GM12878 (cell line): ENCODE results near the gene DIAPH3. TPM values are rescaled to one million over a fixed set of nuclear protein-coding genes. Genes with fewer than 3 reads are reported as not detected.

Source experiments
- ATAC-seq: fragments of 200-7000 bp; cut with Tn5 transposase; 3 replicates; pipeline ENCODE4 v1.9.1; 2020; ENCODE audit warnings: mild to moderate bottlenecking, moderate library complexity
- BruUV-seq: library from RNA; stranded (reverse); fragments of 400-500 nt; replicated peaks from 2 replicates; lab custom pipeline; 2021; lab: Mats Ljungman, UMichigan
- CTCF ChIA-PET: fragments of 300-600 bp; sonication (Branson Sonifier 250); formaldehyde crosslinking; extraction: SDS; loops from one replicate; lab custom pipeline; 2021; ENCODE audit warnings: inconsistent platforms; lab: Yijun Ruan, JAX
- POLR2A ChIA-PET: fragments of 350-600 bp; formaldehyde crosslinking; extraction: SDS; loops from one replicate; lab custom pipeline; 2021; ENCODE audit warnings: inconsistent platforms; lab: Charles Lee
- RAD21 ChIA-PET: fragments of 300-600 bp; sonication (Branson Sonifier 250); formaldehyde crosslinking; loops from one replicate; lab custom pipeline; 2023; ENCODE audit warnings: antibody characterized with exemption; ENCODE audit not compliant: unreplicated experiment; lab: Charles Lee
- SMC1A ChIA-PET: fragments of 300-600 bp; sonication (Branson Sonifier 250); formaldehyde crosslinking; loops from one replicate; lab custom pipeline; 2023; ENCODE audit not compliant: unreplicated experiment, uncharacterized antibody; lab: Charles Lee
- DNase-seq: peaks from one replicate; pipeline ENCODE4 v3.0.0-alpha.2; 2011; ENCODE audit warnings: low read depth, low spot score
- FAIRE-seq: peaks from 3 replicates; lab custom pipeline; 2011; peaks lifted over from hg19 to GRCh38; lab: Jason Lieb, UNC
- H2AFZ ChIP-seq: 2 replicates; pipeline ENCODE4 v1.6.0; 2011; ENCODE audit warnings: low read depth, low read length, control low read depth; ENCODE audit not compliant: control insufficient read depth
- H3K27ac ChIP-seq: 2 replicates; pipeline ENCODE4 v1.5.1; 2011; ENCODE audit warnings: control low read depth; ENCODE audit not compliant: control insufficient read depth, insufficient read depth
- H3K27me3 ChIP-seq, 2 experiments: replicated peaks in 1 of 2; 2 replicates each; pipeline versions ENCODE4 v1.6.0 to v1.6.1; 2011; ENCODE audit warnings: low read length in 1 of 2; ENCODE audit not compliant: control insufficient read depth in 2 of 2, insufficient read depth in 2 of 2
- H3K36me3 ChIP-seq, 2 experiments: 2 replicates each; pipeline ENCODE4 v1.5.1; 2011; ENCODE audit warnings: low read length in 1 of 2; ENCODE audit not compliant: control insufficient read depth in 2 of 2, insufficient read depth in 2 of 2
- H3K4me1 ChIP-seq: 2 replicates; pipeline ENCODE4 v1.6.1; 2011; ENCODE audit warnings: mild to moderate bottlenecking, low read length, moderate library complexity, mixed read lengths; ENCODE audit not compliant: control insufficient read depth, insufficient read depth
- H3K4me2 ChIP-seq: 2 replicates; pipeline ENCODE4 v1.6.0; 2011; ENCODE audit warnings: control low read depth; ENCODE audit not compliant: control insufficient read depth, insufficient read depth
- H3K4me3 ChIP-seq: fragments of 200-600 bp; sonication (generic); 2 replicates; pipeline ENCODE4 v1.5.1; 2016
- H3K79me2 ChIP-seq: 2 replicates; pipeline ENCODE4 v1.6.0; 2011; ENCODE audit warnings: low read length; ENCODE audit not compliant: control insufficient read depth, insufficient read depth
- H3K9ac ChIP-seq: 2 replicates; pipeline ENCODE4 v1.8.0; 2011; ENCODE audit warnings: low read length, control low read depth, mixed read lengths; ENCODE audit not compliant: control insufficient read depth, insufficient read depth
- H3K9me3 ChIP-seq: replicated peaks from 3 replicates; pipeline ENCODE4 v1.5.1; 2011; ENCODE audit warnings: mild to moderate bottlenecking, low read length; ENCODE audit not compliant: control insufficient read depth, insufficient read depth
- H4K20me1 ChIP-seq: 2 replicates; pipeline ENCODE4 v1.6.0; 2011; ENCODE audit not compliant: control insufficient read depth, insufficient read depth
- CBX5 ChIP-seq: sonication (generic); IDR thresholded peaks from 2 replicates; pipeline ENCODE4 v1.6.1; 2016; ENCODE audit warnings: low read depth, moderate library complexity, mild to moderate bottlenecking, inconsistent platforms
- CHD1 ChIP-seq: IDR thresholded peaks from 2 replicates; pipeline ENCODE4 v1.6.1; 2012; ENCODE audit warnings: low read depth, low read length, improper control_type of control experiment
- HDGF ChIP-seq: fragments of 450-650 bp; IDR thresholded peaks from 2 replicates; pipeline ENCODE4 v1.6.1; 2016; ENCODE audit warnings: antibody characterized with exemption
- JUND ChIP-seq: IDR thresholded peaks from 2 replicates; pipeline ENCODE4 v1.6.1; 2012; ENCODE audit warnings: low read depth, mild to moderate bottlenecking, low read length, improper control_type of control experiment, moderate library complexity
- KAT2A ChIP-seq: conservative IDR thresholded peaks from 2 replicates; pipeline ENCODE4 v1.6.1; 2011; ENCODE audit warnings: low read depth, low read length; ENCODE audit not compliant: control insufficient read depth
- MLLT1 ChIP-seq: fragments of 450-650 bp; IDR thresholded peaks from 2 replicates; pipeline ENCODE4 v1.6.1; 2016; ENCODE audit warnings: mild to moderate bottlenecking
- MYB ChIP-seq: fragments of 150-350 bp; IDR thresholded peaks from 2 replicates; pipeline ENCODE4 v1.6.1; 2014; ENCODE audit warnings: mild to moderate bottlenecking, low read depth, low read length, borderline replicate concordance
- NR2C2 ChIP-seq: IDR thresholded peaks from 2 replicates; pipeline ENCODE4 v1.6.1; 2011; ENCODE audit warnings: borderline replicate concordance, low read depth; ENCODE audit not compliant: control insufficient read depth, insufficient read length
- NR2F1 ChIP-seq: fragments of 450-650 bp; conservative IDR thresholded peaks from 2 replicates; pipeline ENCODE4 v1.6.1; 2017; ENCODE audit warnings: mild to moderate bottlenecking
- RBBP5 ChIP-seq: fragments of 200-600 bp; sonication (generic); conservative IDR thresholded peaks from 2 replicates; pipeline ENCODE4 v1.6.1; 2016
- RFX5 ChIP-seq: IDR thresholded peaks from 2 replicates; pipeline ENCODE4 v1.6.1; 2011; ENCODE audit warnings: low read depth, low read length, improper control_type of control experiment
- SIN3A ChIP-seq: IDR thresholded peaks from 2 replicates; pipeline ENCODE4 v1.6.1; 2012; ENCODE audit warnings: low read depth, low read length, improper control_type of control experiment
- WRNIP1 ChIP-seq: IDR thresholded peaks from 2 replicates; pipeline ENCODE4 v1.6.1; 2011; ENCODE audit warnings: low read depth, low read length, improper control_type of control experiment, borderline replicate concordance
- ZNF217 ChIP-seq: fragments of 450-650 bp; IDR thresholded peaks from 2 replicates; pipeline ENCODE4 v1.6.1; 2017; ENCODE audit warnings: antibody characterized with exemption, mild to moderate bottlenecking
- WGBS: methylation state at CpG from one replicate; pipeline ENCODE4 v1.1.6; 2016; ENCODE audit warnings: low lambda C conversion rate; ENCODE audit not compliant: insufficient replicate concordance, insufficient coverage; ENCODE audit errors: missing lambda C conversion rate; 5-methylcytosine and 5-hydroxymethylcytosine counted together
- in situ Hi-C: fragments of 300-500 bp; cut with MboI; formaldehyde crosslinking; loops from 9 replicates; pipeline ENCODE4 v1.14.3; 2018; ENCODE audit warnings: mixed read lengths
- intact Hi-C: fragments of 100-400 bp; cut with micrococcal nuclease; formaldehyde crosslinking; loops from one replicate; pipeline ENCODE4 v1.14.2; 2022; ENCODE audit not compliant: unreplicated experiment
- polyA plus RNA-seq, 11 experiments: library from polyadenylated mRNA; depleted of rRNA in 4 of 11; unstranded in 6 of 11; stranded (reverse) in 5 of 11; fragments of >200 nt; fragmentation: Nextera tagmentation in 4 of 11; fragmentation: Illumina TruSeq in 1 of 11; extraction: Ambion mirVana in 4 of 11; extraction: Trizol in 1 of 11; gene quantifications; 1 replicate in 1 of 11; 2 replicates in 10 of 11; pipeline versions ENCODE4 v1.2.1 to v1.2.3, GENCODE V29; 2011 to 2016; ENCODE audit warnings: inconsistent platforms in 2 of 11, missing spikeins in 2 of 11, low read depth in 1 of 11
- total RNA-seq, 4 experiments: library from RNA; depleted of rRNA in 3 of 4; stranded (reverse); fragments of >200 nt in 3 of 4; fragmentation: Illumina TruSeq in 1 of 4; extraction: Trizol in 1 of 4; gene quantifications; 2 replicates each; pipeline versions ENCODE4 v1.2.1 to v1.2.3, GENCODE V29; 2013 to 2021

DIAPH3 gene
- total and polyA plus RNA-seq, 10 of the 15 experiments (the other 5 are each of a cell fraction or from before 2014, with no cell fraction given), result 10.1 to 25.2 (median 15.4) TPM

GRCh38 chr13:60032851-60033250 is 130.9 kb downstream of the DIAPH3 start:
- ChIA-PET RAD21 (no interaction called here), CTCF (no interaction called here), POLR2A (no interaction called here), SMC1A (no interaction called here)
- H3K9me3 ChIP-seq, result no peaks in the 10 kb centered on the region
- H3K4me2 ChIP-seq, result no peak overlapping the region
- WGBS, result 100% methylated on average over 1 of the region's 1 CpG
- FAIRE-seq (no peak), DNase-seq (no peak)
- no peak overlapping the region for H3K27ac ChIP-seq
- intact Hi-C loops (no loop called here), in situ Hi-C loops (no loop called here)
- no peaks in the 10 kb centered on the region for H3K27me3 ChIP-seq
- no TSS peak for BruUV-seq
- H3K4me1 ChIP-seq, result no peaks in the 10 kb centered on the region
- H4K20me1 ChIP-seq, result no peaks in the 10 kb centered on the region
- no peaks in the 10 kb centered on the region; a peak in 1 of 4 replicates for H3K36me3 ChIP-seq
- H2AFZ ChIP-seq, result no peak overlapping the region
- no peak overlapping the region for H3K4me3 ChIP-seq
- no peak overlapping the region for H3K9ac ChIP-seq
- no peaks in the 10 kb centered on the region for H3K79me2 ChIP-seq
- no peak for TF ChIP-seq WRNIP1
- no peak for TF ChIP-seq RBBP5
- TF ChIP-seq CHD1, result no peak
- no peak for TF ChIP-seq CBX5
- no peak for TF ChIP-seq NR2F1
- TF ChIP-seq, all 136 proteins: peak for 0
- no peak for ATAC-seq

DNA sequence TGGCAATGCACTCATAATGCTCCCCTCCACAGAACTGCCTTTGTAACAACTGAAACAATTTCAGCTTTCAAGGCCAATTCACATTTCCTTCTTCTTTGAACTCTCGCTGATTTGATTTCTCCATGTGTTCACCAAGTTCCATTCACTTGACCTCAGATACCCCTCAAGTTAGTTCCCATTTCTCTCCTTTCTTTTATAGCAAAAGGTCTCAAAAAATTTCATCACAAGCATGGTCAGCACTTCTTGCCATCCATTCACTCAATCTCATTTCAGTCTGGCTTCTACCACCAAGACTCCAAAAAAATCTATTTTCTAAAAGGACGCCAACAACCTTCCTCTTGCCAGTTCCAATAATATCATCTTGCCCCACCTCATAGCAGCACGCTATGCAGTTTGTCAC is 135.7 kb downstream of the DIAPH3 start:
- Histone ChIP-seq H3K9ac (no peak overlapping the region), H3K4me3 (no peak overlapping the region), H2AFZ (no peak overlapping the region), H4K20me1 (no peaks in the 10 kb centered on the region), H3K27me3 (no peaks in the 10 kb centered on the region), H3K27ac (no peak overlapping the region), H3K4me2 (no peak overlapping the region), H3K79me2 (no peaks in the 10 kb centered on the region), H3K4me1 (no peaks in the 10 kb centered on the region), H3K9me3 (no peaks in the 10 kb centered on the region; the same call in 2 of the 3 replicates), H3K36me3 (no peaks in the 10 kb centered on the region; a peak in 1 of 4 replicates)
- ATAC-seq, result no peak
- no TSS peak for BruUV-seq
- no peak for TF ChIP-seq ZNF217
- TF ChIP-seq MYB, result no peak
- TF ChIP-seq JUND, result no peak
- no peak for TF ChIP-seq MLLT1
- TF ChIP-seq KAT2A, result no peak
- TF ChIP-seq RFX5, result no peak
- no peak for TF ChIP-seq HDGF
- no peak for TF ChIP-seq RBBP5
- no peak for TF ChIP-seq NR2C2
- no peak for TF ChIP-seq SIN3A
- DNase-seq, result no peak
- SMC1A ChIA-PET, result no interaction called here
- in situ Hi-C loops, result no loop called here
- CTCF ChIA-PET, result no interaction called here
- POLR2A ChIA-PET, result interaction anchor here (0.6 kb wide), 1 partner anchor 20 kb away, joined by 3 read pairs; no protein-coding TSS in a partner anchor
- RAD21 ChIA-PET, result no interaction called here
- FAIRE-seq, result no peak
- WGBS, result 82% methylated on average over 3 of the region's 3 CpGs
- intact Hi-C loops, result no loop called here
